GM18873 (cell line): Measurements from ENCODE around the gene CRHBP.
"Not testable (repeated sequence)": the region's sequence is repeated elsewhere in the genome, so short reads cannot be mapped to it uniquely, and the experiment has no call there.

ENCODE experiments used
- ATAC-seq: cut with Tn5 transposase; IDR thresholded peaks from one replicate; pipeline ENCODE4 v1.9.1; 2021; ENCODE audit warnings: mild to moderate bottlenecking, moderate library complexity, moderate number of reproducible peaks; ENCODE audit not compliant: unreplicated experiment, low FRiP score

Gene CRHBP

DNA sequence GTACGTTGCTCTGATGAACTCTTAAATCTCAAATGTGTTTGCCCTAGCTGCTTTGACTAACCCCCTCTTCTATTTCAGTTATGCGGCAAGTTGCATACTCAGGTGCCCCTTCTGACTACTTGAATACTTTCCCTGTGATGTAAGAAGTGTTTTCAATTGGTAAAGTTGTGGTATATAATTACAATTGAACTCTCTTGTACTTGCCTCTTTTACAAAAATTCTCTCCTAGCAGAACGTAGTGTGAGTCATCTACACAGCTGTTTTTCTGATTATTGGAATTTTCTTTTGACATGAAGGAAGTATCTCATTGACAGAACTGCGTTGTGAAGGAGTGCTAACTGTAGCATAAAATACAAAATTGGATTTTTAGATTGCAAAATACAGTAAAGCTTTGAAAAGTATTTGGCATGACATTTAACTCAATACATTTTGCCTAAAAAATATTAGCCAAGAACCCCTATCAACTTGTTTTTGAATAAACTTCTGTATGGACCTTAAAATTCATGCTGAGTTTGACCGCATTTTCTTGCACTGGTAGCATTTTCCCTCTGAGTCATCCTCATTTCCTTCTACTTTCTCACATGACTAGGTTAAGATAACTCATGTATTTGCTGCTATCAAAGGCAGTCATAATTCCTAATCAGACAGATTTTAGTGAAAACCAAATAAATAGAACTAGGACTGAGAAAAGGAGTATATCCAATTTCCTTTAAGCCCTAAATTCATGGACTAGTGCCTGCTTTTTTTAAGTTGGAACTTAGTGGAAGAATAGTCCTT, 6.3 kb downstream of the CRHBP start:
- ATAC-seq: no peak

DNA sequence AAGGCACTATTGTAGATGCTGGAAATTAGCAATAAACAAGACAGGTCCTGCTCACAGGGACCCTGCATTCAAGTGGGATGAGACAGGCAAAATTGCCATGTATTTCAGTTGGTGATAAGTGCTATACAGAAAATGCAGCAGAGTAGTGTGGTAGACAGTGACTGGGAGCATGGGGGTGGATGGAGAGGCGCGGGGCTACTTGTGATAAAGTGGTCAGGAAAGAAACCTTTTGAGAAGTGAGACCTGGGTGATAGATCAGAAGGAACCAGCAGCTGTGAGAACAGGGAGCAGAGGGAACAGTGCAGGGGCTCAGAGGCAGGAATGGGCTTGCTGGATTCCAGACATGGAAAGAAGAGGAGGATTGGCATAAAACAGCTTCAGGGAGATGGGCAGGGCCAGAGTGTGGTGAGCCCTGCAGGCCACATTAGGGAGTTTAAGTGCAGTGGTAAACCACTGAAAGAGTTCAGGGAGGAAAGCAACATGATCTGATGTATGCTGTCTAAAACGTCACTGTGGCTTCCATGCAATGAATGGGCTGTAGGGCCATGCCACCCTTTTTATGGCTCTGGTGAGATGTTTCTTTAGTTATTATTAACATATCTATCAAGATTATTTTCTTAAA, 7.3 kb downstream of the CRHBP start:
- ATAC-seq: no peak

DNA sequence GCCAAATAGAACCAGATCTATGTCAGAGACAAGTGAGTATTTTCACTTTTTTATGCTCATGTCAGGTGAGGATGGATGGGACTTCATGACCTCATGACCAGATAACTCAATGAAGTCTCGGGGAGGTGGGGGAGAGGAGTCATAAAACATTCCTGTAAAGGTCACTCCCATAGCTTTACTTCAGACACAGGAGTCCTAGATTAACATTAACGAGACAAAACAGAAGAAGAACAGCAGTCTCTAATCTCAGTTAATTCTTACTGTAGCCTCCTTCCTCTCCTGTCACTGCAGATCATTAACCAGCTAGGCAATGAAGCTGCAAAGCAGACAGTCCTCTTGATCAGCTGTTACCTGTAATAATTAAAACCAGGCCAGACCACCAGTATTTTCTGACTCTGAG, 11.2 kb downstream of the CRHBP start:
- no peak for ATAC-seq

DNA sequence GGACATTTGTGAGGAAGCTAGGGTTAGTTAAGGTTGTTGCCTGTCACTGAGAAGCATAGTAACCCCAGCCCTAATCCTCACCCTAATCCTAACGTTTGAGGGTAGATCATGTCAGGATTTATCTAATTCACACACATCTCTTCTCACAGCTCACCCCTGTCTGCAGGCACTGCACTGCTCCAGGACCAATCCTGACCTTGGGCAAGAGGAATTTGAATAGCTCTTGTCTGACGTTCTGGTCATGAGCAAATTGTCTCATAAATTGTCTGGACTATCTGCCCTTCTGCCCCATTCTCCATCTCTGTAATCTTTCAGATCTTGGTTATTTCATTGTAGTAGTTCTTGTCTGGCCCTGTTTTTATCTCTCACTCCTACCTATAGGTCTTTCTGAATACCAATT, 18.7 kb downstream of the CRHBP start:
- no peak for ATAC-seq

DNA sequence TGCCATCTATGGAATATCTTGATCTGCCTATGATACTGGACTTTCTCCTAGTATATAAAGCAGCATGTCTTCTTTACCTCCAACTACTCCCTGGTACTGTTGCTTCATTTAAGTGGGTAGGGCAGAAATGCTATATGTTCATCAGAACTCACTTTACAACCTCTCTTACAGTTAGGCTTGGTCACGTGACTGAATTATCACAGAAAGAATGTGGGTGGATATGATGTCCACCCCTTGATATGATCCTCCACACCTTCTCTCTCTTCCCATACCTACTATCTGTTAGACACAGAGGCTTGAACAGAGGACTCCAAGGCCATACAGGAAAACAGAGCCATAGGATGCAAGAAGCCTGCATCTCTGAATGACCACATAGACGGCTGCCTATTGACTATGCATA, 19.8 kb downstream of the CRHBP start:
- no peak for ATAC-seq

DNA sequence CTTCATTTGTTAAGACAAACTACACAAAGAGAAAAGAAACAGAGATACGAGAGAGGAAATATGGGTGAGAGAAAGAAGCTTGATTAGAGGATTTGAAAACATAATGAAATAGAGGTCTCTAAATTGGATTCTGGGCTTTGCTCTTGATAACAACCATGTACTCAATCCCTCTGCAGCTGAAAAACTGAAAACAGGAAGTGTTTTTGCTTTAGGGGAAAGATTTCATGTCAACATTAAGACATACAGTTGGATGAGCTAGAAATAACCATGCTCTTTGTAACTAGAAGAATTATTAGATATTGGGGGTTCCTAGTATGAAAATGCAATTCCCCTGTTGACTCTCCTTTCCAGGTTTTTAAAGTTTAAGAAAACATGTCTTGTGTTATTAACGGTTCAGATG, 21.9 kb downstream of the CRHBP start:
- no peak for ATAC-seq

DNA sequence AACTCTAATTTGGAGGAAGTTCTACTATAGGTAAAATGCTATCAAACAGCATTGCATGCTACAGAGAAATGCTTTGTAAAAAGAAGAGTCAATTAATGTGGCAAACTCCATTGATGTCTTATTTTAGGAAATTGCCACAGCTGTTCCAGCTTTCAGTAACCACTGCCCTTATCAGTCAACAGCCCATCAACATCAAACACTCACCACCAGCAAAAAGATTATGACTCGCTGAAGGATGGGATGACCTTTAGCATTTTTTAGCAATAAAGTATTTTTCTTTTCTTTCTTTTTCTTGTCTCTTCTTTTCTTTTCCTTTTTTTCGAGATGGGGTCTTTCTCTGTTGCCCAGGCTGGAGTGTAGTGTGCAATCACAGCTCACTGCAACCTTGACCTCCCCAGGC, 26.0 kb downstream of the CRHBP start:
- no peak for ATAC-seq

DNA sequence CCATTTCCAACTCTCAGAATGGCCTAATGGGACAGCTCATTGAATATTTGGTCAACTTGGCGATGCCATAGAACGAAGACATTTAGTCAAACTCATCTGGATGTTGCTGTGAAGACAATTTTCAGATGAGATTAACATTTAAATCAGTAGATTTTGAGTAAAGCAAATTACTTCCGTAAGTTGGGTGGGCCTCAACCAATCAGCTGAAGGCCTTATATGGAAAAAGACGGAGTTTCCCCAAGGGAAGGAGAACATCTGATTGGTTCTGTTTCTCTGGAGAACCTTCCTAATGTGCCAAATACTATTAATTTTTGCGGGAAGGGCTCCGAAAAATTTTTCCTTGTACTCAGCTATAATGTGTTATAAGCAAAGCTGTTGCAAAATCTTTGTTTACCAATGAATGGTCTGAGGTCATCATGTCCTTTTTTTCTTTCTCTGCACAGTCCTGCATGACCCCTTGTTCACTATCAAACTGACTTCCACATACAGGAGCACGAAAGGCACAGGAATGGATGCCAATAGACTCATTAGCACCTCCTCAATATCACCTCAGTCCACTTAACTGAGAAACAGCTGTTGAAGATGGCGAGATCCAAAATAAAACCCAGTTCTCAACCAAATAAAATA, 27.8 kb downstream of the CRHBP start:
- ATAC-seq: no peak

DNA sequence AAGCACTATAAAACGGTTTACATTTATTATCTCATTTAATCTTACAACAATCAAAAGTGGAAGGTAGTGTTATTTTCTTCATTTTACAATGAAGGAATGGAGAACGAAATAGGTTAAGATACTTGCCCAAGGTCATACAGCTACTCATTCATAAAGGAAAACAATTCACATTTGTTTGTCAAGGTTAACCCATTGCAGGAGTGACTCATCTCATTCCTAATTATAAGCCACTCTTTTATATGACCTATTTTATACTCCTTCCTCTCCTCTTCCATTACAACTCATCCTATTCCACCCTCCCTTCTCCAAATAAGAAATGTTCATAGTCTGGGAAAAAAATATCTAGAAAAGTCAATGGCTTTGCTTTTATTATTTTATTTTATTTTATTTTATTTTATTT, 29.6 kb downstream of the CRHBP start:
- no peak for ATAC-seq

DNA sequence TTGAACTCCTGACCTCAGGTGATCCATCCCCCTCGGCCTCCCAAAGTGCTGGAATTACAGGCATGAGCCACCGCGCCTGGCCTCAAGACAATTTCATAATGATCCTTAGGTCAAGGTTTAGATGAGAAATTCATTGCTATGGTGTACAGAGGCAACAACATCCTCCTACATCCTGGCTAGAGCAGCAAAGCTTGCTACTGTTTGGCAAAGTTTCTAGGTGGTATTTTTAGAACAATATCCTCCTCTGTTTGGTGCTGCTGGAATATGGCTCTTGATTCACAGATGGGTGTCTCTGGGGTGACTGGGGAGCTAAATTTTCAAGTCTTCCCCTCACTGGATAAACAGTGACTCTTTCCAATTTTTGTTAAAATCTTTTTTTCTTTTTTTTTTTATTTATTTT, 30.6 kb downstream of the CRHBP start:
- ATAC-seq: no peak

DNA sequence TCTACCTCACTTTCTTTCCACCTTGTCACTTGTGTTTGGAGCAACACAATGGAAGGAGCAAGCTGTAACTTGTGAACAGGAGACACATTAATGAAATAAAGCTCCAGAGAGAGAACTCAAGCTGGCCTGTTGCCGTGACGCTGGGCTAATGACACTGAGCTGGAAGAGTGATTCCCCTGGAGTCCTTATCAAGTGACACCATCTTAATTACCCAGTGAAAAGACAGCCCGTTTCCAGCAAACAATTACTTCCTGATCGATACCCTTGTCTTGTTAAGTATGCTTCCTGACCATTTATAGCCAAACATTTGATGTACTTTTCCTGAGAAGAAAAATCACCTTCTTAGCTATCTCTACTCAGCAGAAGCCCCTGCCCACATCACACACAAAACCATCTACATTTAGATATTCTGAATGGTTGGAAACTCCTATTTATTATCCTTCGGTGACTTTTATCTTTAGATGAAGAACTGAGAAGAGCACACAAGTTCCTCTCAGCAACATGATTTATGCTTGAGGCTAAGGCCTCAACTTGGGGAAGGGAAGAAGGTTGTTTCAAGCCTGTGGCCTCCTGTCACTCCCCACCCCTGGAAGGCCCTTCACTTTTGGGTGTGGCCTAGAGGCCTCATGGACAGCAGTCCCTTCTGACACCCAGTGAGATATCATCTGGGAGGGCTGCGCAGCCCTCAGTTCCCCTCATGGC, 34.1 kb downstream of the CRHBP start:
- ATAC-seq: no peak

DNA sequence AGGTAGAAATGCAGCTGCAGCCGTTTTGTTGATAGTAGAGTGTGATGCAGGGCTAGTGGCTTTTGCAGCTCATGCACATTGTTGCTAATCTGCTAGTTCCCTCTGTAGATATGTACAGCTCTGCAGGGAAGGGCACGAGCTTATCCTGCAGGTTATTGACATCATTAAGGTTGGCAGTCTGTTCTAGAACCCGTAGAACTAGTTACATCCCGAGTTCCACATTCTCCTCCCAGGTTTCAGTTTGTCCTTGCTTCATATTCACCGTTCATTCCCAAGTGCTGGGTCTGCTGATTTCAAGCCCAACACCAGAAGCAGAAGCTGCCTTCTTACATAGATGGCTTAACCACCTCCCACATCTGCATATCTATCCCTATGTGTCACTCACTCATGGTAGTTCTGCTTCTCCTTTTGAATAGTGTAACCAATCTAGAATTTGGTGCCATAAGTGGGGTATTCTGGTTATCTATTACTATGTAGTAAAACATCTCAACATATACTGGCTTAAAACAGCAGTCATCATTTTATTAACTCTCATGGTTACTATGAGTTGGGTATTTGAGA, 38.1 kb downstream of the CRHBP start:
- ATAC-seq: no peak

DNA sequence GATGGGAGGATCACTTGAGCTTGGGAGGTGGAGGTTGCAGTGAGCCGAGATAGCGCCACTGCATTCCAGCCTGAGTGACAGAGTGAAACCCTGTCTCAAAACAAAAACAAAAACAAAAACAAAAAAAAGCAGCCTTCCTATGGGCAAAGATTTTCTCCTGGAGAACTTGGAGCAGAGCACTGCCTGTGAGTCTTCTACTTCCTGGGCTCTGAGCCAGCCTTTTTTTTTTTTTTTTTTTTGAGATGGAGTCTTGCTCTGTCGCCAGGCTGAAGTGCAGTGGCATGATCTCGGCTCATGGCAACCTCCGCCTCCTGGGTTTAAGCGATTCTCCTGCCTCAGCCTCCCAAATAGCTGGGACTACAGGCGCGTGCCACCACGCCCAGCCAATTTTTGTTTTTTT, 40.6 kb downstream of the CRHBP start:
- ATAC-seq: not testable (repeated sequence)

DNA sequence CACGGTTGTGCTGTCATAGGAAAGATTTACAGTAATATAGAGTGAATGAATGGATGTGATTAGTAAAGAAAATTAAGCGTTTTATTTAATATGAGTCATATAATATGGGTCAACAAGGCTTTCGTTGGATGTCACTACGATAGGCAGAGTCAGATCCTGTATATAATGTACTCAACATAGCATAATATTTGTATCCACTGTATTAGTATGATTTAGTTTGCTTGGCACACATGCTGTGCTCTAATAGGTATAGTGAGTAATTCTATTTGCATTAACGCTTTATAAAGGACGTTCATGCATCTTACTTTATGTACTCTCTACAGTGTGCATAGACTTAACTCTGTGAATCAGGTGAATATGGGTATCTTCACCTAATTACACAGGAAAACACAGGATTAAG, 41.5 kb downstream of the CRHBP start:
- no peak for ATAC-seq

DNA sequence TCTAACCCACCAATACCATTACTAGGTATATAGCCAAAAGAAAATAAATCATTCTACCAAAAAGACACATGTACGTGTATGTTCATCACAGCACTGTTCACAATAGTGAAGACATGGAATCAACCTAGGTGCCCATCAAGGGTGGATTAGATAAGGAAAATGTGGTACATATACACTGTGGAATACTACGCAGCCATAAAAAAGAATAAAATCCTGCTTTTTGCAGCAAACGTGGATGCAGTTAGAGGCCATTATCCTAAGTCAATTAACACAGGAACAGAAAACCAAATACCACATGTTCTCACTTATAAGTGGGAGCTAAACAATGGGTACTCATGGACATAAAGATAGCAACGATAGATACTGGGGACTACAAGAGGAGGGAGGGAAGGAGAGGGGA, 45.4 kb downstream of the CRHBP start:
- not testable (repeated sequence) for ATAC-seq

DNA sequence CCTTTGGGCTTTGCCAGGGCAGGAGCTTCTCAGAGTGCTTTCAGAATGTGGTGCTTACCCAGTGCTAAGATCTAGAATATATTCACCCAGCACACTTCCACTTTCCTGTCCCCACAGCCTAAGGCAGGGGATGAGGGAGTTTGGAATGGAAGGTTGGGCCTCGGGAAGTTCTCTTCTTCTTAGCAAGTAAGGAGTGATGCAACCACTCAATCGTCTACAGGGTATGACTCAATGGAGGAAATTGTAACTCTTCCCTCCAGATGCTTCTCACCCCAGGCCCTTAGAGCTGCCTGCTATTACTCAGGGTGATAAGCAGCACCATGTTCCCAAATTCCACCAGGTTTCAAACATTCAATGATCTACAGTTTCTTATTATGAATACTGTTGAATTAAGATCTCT, 46.6 kb downstream of the CRHBP start:
- no peak for ATAC-seq

DNA sequence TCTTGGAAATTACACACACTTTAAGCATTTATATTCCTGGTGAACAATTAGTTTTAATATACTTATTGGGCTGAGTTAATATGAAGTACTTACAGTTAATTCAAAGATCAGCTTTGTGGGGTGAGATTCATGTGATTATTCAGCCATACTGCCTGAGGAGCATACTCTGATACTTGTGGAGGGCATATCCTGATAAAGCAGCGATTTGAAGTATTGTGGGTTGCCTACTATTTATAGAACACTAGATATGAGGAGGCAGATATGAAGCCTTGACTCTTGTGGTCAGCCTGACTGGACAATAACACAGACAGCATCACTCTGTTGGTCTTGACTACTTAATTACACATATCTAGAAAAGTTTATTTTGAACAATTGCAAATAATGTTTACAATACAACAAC, 50.4 kb downstream of the CRHBP start:
- ATAC-seq: no peak

DNA sequence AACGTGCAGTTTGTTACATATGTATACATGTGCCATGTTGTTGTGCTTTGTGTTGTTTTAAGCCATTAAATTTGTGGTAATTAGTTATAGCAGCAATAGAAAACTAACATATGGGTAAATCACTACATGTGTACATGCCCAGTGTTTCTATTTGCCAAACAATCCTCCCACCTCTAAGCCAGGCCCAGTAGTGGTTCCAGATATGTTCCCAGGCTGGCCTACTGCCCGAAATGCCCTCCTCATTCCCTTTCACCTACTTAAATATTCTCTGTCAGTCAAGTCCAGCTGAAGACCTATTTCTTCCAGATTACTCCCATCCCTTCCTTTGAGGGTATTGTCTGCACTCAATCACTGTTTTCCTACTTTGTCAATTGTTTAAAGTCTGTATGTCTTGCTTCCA, 53.3 kb downstream of the CRHBP start:
- ATAC-seq: no peak

DNA sequence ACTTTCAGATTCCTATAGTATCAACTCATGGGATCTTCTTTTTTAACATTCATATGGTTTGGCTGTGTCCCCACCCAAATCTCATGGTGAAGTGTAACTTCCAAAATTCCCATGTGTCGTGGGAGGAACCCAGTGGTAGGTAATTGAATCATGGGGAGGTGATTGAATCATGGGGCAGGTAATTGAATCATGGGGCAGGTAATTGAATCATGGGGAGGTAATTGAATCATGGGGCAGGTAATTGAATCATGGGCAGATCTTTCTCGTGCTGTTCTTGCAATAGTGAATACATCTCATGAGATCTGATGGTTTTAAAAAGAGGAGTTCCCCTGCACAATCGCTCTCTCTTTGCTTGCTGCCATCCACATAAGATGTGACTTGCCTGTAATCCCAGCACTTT, 55.6 kb downstream of the CRHBP start:
- no peak for ATAC-seq

DNA sequence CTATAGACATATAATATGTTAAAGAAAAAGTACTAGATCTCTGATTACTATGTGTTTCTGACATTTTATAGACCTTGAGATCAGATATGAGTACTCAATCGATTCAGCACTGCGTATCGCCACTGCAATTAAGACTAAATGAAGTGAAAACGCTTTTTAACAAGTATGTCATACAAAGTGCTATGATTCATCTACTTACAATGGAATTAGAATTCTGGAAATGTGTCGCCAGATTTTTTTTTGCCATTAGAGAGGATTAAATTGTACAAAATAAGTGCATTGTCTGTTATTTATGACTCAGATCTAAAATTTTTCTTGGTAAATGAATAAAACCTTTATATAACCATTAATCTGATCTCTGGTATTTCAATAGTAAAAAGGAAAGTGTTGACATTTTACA, 57.4 kb downstream of the CRHBP start:
- no peak for ATAC-seq

DNA sequence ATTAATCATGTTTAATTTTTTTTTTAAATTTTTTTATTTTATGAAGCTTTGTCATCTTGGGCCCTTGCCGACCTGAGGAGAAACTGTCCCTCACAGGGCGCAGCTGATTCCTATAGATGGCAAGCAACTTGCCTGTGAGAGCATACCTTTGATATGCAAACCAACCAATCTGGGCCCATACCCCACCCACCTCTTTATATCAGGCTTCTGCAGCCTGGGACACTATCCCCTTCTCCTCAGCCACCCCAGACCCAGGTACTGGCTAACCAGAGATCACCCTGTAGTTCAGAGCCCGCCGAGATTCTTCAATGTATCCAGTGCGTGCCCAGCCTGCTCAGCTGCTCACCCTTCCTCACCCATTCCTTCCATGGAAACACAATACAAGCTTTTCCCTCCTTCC, 58.7 kb downstream of the CRHBP start:
- no peak for ATAC-seq
